SIG-M5 (cell line): ENCODE measurements around the gene SSNA1.
A peak's percentile ranks its signal among the peaks of the same experiment; 100 is the strongest.

Experiments
- DNase-seq: peaks from one replicate; lab custom pipeline; 2025; lab: John Stamatoyannopoulos, UW

SSNA1 gene

DNA sequence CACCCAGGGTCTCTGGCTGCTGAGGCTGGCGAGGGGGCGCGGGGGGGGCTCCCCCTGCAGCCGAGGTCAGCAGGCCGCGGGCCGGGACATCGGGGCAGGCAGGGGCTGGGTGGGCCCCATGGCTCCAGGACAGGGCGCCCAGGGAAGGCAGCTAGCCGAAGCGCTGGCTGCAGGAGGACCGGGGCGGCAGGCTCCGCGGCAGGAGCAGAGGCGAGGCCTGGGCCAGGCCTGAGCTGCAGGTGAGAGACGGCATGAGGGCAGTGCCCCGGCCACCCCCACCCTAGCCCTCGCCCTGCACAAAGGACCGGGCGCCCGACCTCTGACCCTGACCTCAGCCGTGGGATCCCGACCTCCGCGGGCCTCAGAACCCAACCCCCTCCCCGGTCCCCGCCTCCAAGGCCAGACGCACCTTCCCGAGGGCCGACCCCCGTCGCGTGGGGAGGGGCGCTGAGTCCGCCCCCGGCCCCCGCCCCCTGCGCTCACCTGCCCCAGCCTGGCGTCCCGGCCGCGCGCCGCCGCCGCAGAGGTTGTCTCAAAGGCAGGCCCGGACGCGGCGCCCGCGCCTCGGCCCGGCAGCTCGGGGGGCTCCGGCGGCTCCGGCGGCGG, 33.1 kb downstream of the SSNA1 start:
- no peak for DNase-seq

DNA sequence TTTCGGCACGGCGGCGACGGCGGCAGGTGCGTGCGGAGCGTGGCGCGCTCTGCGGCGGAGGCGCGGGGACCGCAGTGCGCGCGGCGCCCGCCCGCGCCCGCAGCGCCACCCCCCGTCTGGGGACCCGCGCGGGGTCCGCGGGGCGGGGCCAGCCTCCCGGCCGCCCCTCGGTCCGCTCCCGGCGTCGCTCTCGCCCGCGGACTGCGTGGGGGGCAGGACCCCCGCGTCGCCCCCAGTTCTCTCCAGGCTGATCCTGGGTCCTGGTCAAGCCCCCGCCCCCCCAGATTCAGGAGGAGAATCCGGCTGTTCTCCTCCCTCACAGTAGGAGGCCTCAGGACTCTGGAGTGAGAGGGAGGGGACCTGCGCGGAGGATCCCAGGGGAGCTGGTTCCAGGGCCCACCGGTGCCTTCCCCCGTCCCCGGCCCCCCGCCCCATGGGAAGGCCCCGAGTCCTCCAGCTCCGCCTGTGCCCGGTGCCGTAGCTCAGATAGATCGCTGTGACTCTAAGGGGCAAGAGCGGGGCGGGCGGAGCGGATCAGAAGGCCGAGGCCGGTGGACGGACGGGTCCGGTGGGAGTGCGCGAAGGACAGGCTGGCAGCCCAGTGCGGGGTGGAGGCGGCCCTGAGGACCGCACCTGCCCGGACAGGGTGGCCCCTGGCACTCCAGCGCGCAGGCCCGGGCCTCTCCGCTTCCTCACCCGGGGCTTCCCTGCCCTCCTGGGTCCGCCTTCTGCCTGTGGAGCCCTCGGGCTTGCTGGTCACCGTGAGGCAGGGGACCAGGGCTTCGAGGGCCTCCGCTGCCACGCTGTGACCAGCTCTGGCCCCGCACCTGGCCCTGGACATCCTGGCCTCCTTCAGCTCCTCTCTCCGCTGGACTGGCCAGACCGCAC, 34.0 kb downstream of the SSNA1 start, which contains the start of gene RNF208:
Gene RNF208 (minus strand): TSS at position 51 of the 888 bp plus-strand sequence. CDS start 1,028 bp downstream, outside the sequence.
- DNase-seq: no peak

DNA sequence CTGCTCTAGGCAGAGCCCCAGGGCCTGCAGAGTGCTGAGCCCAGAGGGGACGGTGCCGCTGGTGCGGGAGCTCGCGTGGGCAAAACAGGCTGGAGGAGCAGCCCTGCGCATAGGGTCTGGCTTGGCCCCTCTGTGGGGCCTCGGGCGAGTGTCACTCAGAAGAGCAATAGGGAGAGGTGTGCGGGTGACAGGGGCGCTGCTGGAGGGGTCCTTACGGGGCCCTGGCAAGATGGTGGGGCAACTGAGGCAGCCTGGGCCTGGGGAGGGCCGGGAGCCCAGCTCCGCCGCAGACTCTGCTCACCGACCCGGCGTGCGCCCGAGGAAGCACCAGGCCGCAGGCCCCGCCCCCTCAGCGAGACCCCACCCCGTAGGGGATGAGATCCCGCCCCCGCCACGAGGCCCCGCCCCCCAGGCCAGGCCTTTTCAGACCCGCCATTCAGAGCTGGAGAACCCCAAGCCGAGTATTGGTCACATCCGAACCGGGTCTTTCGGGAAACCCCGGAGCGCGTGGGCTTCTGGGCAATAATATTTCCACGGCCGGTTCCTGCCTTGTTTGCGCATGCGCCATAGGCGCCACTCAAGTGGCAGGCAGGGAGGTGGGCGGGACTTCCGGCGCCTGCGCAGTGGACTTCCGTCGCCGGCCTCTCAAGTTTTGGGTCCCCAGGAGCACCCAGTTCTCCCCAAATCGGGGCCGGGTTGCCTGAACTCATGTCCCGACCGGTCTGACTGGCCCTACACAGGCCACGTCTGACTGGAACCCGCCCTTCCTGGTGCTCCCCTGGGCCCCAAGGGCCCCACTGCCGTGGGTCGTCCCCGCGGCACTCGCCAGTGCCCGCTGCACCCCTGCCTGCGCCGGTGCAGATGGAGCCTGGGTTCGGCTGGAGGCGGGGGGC, 34.8 kb downstream of the SSNA1 start:
- DNase-seq: peak; percentile 92

DNA sequence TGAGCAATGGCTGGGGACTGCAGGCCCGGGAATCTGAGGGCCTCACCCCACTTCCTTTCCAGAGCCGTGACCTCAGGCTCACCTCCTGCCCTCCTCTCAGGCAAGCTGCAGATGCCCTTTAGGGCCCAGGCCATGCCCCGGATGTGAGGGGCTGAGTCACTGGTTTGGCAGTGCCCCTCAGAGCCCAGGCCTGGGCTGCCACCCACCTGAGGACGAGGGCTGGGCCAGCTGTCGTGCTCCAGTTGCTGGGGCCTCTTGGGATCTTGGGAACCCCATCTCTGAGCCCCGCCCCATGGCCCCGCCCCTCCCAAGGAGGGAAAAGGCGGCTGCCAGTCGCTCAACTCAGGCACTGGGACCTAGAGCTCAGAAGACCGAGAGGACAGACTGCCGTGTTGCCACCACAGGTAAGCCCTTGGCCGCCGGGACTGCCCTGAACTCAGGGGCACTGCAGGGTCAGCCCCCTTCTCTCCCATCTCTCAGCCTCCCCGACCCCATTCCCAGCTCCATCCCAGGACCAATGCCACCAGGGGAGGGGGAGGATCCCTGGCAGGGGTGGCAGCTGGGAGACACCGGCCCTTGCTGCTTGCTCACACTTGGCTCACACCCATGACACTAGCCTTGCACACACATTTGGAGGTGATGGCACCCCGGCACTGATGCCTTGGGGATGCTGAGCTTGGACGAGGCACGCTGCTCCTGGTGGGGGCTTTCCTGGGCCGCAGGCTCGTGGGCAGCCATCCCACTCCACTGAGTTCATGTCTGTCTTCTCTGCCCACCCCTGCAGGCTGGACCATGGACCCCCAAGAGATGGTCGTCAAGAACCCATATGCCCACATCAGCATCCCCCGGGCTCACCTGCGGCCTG, 36.6 kb downstream of the SSNA1 start, which contains the start of gene CYSRT1:
Gene CYSRT1 (plus strand): TSS at position 345 of the 865 bp plus-strand sequence. CDS start 448 bp downstream, at position 793.
- no peak for DNase-seq

DNA sequence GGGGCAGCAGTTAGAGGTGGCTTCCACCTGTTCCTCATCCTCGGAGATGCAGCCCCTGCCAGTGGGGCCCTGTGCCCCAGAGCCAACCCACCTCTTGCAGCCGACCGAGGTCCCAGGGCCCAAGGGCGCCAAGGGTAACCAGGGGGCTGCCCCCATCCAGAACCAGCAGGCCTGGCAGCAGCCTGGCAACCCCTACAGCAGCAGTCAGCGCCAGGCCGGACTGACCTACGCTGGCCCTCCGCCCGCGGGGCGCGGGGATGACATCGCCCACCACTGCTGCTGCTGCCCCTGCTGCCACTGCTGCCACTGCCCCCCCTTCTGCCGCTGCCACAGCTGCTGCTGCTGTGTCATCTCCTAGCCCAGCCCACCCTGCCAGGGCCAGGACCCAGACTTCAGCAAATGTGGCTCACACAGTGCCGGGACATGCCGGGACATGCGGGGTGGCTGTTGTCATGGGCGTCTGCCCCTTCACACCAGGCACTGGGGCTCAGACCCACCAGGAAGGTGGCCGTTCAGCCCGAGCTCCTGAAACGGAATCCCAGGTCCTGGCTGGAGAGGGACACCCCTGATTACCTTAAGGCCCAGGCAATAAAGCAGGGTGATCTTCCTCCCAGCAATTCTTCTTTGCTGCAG, 37.3 kb downstream of the SSNA1 start:
- DNase-seq: no peak

DNA sequence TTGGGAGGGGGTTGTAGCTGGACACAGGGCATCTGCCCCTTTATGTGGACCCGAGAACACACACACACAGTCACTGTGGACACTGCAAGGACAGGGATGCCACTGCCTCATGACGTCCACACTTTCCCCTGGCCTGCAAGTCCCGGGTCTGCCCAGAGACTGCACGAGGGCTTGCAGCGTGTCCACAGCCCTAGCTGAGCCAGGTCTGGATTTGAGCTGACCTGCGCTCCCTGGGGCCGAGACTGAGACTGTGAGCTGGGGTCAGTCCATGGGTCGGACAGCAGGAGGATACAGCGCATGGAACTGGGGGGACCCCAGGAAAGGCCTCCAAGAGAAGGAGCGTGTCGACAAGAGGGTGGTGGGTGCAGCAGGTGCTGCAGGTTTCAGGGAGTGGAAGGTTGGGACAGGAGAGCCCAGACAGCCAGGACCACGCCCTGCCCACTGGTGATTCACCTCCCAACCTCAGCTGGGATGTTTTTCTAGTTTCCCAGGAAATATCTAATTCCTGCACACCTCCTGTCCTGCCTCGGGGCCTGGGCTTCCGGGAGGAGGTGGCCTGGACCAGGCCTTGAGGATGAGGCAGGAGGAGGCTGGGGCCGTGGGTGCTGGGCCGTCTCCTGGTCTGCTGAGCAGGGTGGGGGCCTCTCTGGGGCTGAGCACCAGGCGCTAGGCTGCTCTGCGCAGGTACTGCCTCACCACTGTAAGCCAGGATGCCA, 38.0 kb downstream of the SSNA1 start:
- DNase-seq: no peak

DNA sequence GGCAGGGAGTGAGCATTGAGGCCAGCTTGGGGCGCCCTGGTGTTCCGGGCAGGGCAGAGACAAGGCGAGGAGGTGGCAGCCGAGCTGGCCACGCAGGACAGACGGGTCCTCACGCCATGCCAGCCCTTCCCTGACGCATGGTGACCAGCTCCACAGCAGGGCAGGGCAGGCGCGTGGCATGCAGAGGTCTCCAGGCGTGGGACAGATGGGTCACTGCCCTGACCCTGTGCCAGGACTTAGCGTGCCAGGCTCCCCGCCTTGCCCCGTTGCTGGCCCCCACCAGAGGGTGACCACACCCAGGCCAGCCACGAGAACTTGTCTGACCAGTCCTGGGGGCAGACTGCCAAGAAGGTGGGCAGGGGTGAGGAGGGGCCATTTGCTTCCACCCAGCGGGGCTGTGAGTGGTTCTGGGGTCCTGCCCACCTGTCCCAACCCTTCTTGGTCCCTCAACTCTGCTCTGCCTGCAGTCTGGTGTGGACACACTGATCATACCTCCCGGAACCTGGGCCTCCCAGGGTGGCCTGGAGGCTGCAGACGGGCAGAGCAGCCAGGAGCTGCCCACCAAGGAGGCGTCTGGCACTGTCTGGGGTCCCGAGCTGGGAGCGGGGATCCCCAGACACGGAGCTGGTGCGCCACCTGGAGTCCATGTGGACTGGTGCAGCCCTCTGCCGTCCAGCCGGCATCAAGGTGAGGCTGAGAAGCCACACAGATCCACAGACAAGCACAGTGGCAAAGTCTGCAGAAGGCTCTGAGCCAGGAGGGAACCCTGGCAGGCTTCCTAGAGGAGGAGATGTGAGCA, 38.8 kb downstream of the SSNA1 start, which contains the start of gene RNF224:
Gene RNF224 (plus strand): TSS at position 449 of the 799 bp plus-strand sequence. CDS start 834 bp downstream, outside the sequence.
- DNase-seq: no peak

DNA sequence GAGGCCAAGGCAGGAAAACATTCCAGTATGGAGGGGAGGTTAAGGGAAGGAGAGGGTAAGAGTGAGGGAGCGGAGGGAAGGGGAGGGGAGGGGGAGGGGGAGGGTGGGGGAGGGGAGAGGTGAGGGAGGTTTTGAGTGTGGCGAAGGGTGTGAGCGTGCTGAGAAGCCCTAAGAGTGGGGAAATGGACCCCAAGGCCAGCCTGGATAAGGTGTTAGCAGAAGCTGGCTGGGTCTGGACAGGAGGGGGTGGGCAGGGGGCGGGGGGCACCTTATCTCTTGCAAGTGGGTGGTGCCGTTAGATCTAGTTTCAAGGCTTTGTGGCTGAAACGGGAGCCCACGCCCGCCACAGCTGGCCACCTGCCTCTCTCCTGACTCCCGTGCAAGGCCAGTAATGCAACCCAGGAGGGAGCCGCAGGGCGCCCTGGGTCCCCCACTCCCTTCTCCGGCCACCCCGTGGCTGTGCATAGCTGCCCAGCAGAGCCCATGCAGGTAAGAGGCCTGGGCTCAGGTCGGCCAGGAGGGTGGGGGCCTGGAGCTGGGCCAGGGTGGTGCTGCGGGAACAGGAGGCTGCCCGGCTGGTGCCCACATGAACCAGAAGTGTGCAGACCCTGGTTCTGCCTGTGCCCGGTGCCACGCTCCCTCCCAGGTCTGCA, 39.5 kb downstream of the SSNA1 start:
- DNase-seq: no peak

DNA sequence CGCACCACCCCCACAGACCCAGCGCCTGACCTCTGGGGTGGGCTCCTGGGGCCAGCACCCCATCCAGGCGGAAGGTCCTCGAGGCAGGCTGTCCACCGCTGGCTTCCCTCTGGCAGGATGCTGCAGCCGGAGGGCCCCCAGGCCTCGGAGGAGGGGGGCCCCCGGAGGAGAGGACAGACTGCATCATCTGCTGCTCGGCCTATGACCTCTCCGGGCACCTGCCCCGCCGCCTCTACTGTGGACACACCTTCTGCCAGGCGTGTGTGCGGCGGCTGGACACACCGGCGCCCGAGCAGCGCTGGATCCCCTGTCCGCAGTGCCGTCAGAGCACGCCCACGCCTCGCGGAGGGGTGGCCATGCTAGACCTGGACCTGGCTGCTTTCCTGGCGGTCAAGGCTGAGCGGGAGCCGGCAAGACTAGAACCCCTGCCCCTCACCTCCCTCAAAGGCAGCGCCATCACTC, 40.1 kb downstream of the SSNA1 start:
- no peak for DNase-seq

DNA sequence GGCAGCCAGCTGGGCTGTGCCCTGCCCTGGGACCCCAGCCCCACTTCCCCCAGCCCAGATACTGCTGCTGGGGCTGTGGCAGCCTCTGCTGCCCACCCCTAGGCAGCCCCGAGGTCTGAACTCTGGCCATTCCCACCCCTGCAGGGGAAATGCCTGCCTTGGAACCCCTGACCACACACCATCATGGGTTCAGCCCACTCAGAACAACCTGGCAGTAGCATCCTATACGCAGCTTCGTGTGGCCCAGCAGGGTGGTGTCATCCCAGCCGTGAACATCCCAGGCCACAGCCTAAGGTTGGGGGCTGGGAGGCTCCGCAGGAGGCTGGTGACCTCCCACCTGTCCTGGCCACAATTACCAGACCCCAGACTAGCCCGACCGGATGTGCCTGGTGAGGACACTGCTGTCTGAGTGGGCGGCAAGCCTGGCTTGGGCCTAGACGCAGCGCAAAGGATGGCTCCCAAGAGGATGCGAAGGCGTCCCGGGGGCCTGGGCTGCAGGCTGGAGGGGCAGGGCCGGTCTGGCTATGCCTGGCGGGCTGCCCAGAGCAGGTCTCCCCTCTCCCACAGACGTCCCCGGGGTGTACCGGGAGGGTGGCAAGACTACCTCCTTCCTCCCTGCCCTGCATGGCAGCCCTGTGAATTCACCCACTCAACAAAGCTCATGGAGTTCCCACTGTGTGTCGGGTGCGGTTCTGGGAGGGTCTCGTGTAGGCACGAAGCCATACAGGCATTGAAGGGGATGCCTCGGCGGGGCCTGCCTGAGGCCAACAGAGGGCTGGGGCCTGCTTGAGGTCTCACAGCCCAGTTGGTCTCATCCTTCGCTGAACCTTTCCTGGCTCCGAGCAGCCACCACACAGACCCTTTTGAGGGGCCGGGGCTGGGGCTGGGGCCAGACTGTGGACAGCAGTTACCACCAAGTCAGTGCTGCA, 40.8 kb downstream of the SSNA1 start:
- DNase-seq: no peak

DNA sequence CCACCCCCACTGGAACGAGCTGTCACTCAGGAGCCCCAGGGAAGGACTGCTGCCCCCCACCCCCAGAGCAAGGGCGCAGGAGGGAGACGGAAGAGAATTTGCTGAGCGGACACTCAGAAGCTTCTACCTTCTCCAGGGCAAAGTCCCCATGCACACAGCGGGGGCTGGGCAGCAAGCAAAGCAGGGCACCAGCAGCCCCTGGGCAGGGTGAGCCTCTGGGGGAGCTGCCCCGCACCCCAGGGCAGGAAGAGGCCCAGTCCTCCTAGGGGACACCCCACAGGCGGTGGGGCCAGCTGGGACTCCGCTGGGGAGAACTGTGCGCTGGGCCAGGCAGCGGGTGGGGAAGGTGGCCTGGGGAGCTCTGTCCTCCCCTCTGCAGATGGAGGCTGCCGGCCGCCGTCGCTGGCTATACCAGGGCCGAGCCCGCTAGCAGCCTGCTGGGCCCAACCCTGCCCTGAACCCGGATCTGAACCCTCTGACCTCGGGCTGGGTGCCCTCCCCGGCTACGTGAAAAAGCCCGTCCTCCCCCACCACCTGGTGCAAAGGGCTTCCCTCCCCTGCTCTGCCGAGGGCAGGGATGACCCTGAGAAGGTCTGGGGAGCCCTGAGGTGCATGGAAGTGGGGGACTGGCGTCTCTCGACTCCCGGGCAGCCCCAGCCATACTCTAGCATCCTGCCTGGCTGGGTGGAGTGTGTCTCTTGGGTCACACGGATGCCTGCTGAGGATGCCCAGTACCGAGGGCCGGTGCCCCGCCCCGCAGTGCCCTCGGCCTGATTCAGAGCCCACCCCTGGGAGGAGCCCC, 41.6 kb downstream of the SSNA1 start:
- no peak for DNase-seq

DNA sequence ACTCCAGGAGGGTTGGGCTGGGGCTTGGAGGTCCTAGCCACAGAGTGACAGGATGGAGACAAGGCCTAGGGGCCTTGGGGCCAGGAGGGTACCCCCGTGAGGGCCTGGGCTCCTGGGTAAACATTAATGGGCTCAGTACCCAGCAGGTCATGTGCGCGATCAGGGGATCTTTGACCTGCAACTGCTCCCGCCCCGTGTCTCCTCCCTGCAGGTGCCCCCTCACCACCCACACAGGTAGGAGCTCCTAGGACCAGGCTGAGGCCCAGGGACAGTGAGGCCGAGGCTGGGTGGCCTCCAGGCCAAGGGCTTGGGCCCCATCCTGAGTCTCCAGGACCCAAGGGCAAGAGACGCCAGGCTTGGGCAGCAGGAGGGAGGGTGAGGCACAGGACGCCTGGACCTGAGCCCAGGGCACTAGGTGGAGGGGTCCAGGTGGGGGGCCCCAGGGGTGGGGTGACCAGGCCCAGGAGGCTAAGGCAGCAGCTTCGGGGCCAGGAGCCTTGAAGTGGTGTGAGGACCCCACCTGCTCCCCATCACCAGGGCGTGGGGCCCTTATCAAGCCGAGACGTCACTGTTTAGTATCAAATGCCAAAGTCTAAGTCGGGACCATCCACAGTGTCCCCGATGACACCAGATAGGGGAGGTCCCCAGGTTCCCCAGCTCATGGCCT, 42.4 kb downstream of the SSNA1 start, which contains the start of gene SLC34A3:
Gene SLC34A3 (plus strand): TSS at position 197 of the 667 bp plus-strand sequence. CDS start 802 bp downstream, outside the sequence.
- DNase-seq: no peak

DNA sequence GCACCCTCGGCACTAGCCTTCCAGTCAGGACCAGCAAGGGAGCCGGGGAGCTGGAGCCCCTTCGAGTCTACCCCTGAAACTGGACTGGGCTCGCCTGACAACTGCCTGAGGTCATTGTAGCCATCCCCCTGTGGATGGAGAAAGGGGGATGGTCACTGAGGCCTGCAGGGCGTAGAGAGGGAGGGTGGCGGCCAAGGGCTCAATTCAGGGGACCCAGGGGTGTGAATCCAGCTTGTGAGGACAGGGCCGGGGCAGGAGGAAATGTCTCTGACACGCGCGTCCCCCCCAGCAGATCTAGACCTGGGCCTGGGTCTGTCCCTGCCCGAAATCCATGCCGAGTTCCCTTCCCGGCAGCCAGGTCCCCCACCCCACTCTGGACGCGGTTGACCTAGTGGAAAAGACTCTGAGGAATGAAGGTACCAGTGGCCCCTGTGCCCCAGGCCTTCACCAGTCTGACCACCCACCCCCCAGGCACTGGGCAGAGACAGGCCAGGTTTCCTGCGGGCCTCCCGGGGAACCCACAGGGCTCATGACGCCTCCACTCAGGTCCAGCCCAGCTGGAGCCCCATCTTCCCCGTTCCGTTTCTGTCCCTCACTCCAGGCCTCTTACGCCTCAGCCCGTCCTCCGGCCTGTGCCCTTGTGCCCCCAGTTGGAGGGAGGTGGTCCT, 43.0 kb downstream of the SSNA1 start:
- no peak for DNase-seq

DNA sequence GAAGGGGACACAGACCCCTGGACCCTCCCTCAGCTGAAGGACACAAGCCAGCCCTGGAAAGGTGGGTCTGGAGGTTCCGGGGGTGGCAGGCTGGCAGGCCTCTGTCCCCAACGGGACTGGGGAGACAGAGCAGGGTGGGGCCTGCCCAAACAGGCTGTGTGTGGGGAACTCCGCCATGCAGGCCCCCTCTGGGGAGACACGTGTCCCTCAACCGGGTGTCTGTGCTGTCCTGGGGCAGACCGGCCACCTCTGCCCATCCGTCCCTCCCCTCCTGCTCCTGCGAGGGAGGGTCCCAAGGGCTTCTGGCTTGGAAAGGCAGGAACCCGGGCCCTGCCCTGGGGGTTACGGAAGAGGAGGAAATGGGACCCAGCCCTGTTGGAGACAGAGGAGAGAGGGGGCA, 43.6 kb downstream of the SSNA1 start:
- no peak for DNase-seq

DNA sequence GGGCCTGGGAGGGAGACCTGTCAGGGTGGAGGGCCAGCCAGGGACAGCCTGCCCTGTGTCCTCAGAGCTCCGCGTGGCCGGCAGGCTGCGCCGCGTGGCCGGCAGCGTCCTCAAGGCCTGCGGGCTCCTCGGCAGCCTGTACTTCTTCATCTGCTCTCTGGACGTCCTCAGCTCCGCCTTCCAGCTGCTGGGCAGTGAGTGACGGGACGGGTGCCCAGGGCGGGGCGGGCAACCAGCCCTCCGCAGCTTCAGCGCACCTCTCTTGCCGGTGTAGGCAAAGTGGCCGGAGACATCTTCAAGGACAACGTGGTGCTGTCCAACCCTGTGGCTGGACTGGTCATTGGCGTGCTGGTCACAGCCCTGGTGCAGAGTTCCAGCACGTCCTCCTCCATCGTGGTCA, 44.0 kb downstream of the SSNA1 start:
- DNase-seq: no peak
